Lower leg skin (tissue), 4 donors: ENCODE measurements around the gene FXYD5. TPM values are rescaled to one million over a fixed set of nuclear protein-coding genes. Genes with fewer than 3 reads are reported as not detected.
A peak's percentile ranks its signal among the peaks of the same experiment; 100 is the strongest.

Experiments used
- DNase-seq, 2 donors: peaks; one replicate each; pipeline ENCODE4 v3.0.0-alpha.2; 2019; ENCODE audit warnings: low spot score in 2 of 2
- H3K4me3 ChIP-seq: fragments of 200-600 bp; sonication (generic); 2 replicates; pipeline ENCODE4 v1.5.1; 2017; ENCODE audit warnings: mild to moderate bottlenecking, low read depth; ENCODE audit not compliant: poor library complexity, severe bottlenecking
- POLR2A ChIP-seq, 2 donors: fragments of 450-650 bp; IDR thresholded peaks; one replicate each; pipeline ENCODE4 v1.6.1; 2016 to 2017; ENCODE audit warnings: antibody characterized with exemption in 2 of 2, mild to moderate bottlenecking in 1 of 2, moderate library complexity in 1 of 2
- WGBS, 2 donors: methylation state at CpG; one replicate each; pipeline ENCODE4 v1.1.5; 2018; 5-methylcytosine and 5-hydroxymethylcytosine counted together
- intact Hi-C: fragments of 100-400 bp; cut with DNase I; formaldehyde crosslinking; loops from one replicate; pipeline ENCODE4 v1.15.0; 2023; ENCODE audit warnings: low total_unique reads
- total RNA-seq, 4 donors: library from RNA; depleted of rRNA; stranded (reverse); fragments of >200 nt; gene quantifications; one replicate each; pipeline ENCODE4 v1.1.0, GENCODE V29; 2016
- TF ChIP-seq, protein P1 (sequence below), 3 donors: fragments of 450-650 bp; IDR thresholded peaks; one replicate each; pipeline ENCODE4 v1.5.1; 2016; ENCODE audit warnings: antibody characterized with exemption in 3 of 3, mild to moderate bottlenecking in 3 of 3, moderate library complexity in 2 of 3

Gene FXYD5
- total RNA-seq, 4 donors from 2014 or later: 41.4 to 59.8 (median 57.7) TPM

DNA sequence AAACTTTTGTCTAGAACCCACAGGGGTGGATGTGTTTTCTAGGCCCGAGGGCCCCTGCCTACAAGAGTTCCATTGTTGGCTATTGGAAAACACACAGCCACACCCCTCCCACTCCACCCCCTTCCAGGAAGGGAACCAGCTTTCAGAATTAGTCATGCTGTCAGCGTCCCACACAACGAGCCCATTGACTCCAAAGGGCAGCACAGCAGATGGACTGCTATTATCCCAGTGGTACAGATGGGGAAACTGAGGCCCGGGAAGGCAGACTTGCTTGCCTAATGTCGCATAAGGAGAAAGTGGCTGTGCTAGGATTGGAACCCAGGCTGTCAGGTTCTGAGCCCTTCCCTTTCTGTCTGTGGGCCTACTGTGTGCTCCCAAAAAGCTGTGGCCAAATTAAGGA lies 47.0 kb upstream of the FXYD5 start:
- intact Hi-C loops: no loop called here
- no peak overlapping the region for H3K4me3 ChIP-seq
- DNase-seq: peak in 1 of 2 donors; percentile 70
- 11 to 23% methylated on average over 5 of the region's 5 CpGs for WGBS, 2 donors
- no peak for TF ChIP-seq POLR2A (IDR thresholded peaks at IDR 0.05)
- TF ChIP-seq, protein P1, sequence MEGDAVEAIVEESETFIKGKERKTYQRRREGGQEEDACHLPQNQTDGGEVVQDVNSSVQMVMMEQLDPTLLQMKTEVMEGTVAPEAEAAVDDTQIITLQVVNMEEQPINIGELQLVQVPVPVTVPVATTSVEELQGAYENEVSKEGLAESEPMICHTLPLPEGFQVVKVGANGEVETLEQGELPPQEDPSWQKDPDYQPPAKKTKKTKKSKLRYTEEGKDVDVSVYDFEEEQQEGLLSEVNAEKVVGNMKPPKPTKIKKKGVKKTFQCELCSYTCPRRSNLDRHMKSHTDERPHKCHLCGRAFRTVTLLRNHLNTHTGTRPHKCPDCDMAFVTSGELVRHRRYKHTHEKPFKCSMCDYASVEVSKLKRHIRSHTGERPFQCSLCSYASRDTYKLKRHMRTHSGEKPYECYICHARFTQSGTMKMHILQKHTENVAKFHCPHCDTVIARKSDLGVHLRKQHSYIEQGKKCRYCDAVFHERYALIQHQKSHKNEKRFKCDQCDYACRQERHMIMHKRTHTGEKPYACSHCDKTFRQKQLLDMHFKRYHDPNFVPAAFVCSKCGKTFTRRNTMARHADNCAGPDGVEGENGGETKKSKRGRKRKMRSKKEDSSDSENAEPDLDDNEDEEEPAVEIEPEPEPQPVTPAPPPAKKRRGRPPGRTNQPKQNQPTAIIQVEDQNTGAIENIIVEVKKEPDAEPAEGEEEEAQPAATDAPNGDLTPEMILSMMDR (IDR thresholded peaks at IDR 0.05): no peak

DNA sequence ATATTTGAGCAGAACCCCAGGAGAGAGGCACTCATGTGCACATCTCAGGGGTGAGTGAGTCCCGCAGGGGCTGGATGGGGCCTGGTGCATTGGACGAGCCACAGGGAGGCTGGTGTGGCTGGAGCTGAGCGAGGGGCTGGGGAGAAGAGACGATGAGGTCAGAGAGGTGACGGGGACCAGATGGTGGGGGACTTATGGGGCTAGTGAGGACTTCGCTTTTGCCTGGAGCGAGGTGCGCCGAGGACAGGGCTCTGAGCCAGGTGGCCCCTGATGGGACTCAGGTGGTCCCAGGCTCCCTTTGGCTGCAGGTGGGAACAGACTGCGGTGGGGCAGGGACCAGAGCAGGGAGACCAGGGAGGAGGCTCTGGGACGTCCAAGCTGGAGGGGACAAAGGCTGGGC lies 45.8 kb upstream of the FXYD5 start:
- TF ChIP-seq POLR2A (IDR thresholded peaks at IDR 0.05): no peak
- TF ChIP-seq, protein P1 (IDR thresholded peaks at IDR 0.05): no peak
- WGBS, 2 donors: 81 to 89% methylated on average over 11 of the region's 11 CpGs
- no peak for DNase-seq
- H3K4me3 ChIP-seq: no peak overlapping the region
- intact Hi-C loops: no loop called here

DNA sequence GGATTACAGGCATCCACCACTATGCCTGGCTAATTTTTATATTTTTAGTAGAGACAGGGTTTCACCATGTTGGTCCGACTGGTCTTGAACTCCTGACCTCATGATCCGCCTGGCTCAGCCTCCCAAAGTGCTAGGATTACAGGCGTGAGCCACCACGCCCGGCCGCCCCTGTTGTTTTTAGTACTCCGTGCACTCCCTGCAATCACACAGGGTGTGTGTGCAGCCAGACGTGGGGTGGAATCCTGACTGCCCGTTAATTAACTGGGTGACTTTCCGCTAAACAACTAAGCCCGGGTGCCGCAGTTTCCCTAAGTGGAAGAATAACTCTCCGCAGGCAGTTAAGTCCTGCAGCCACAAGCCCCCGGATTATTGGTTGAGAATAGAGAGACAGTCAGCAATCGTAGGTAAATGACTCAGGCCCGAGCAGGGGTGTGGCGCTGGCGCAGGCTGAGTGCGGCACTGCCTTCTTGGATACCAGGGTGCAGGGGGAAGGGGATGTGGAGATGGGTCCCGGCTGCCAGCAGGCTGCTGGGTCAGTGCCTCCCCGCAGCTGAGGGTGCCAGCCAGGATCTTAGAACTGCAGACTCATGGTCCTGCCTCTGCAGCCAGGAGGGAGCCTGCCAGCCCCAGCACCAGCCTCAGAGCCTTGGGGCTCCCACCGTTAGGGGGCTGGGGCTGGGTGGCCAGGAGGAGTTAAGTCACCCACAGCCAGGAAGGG lies 45.0 kb upstream of the FXYD5 start:
- no peak overlapping the region for H3K4me3 ChIP-seq
- intact Hi-C loops: no loop called here
- no peak for TF ChIP-seq POLR2A (IDR thresholded peaks at IDR 0.05)
- TF ChIP-seq, protein P1 (IDR thresholded peaks at IDR 0.05): no peak
- DNase-seq: no peak
- 51 to 52% methylated on average over 20 to 22 of the region's 22 CpGs for WGBS, 2 donors

DNA sequence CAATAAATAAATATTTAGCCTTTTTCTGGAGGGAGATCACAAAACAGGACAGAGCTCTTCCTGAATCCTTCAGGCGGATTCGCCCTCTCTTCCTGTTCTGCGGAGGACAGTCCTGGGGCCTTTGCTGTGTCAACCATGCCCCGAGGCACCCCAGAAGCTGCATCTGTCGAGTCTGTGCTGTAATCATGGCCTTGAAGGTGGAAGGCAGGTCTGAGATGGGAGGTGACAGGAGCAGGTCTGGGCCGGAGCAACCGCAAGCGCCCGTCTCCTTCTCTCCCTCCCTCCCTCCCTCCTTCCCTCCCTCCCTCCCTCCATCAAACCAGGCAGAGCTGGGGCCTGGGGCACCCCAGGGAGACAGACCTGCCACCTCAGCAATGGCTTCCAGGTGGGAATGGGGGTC lies 43.6 kb upstream of the FXYD5 start:
- no peak for TF ChIP-seq POLR2A (IDR thresholded peaks at IDR 0.05)
- TF ChIP-seq, protein P1 (IDR thresholded peaks at IDR 0.05): no peak
- H3K4me3 ChIP-seq: no peak overlapping the region
- intact Hi-C loops: no loop called here
- no peak for DNase-seq
- 34 to 50% methylated on average over 8 to 9 of the region's 9 CpGs for WGBS, 2 donors

DNA sequence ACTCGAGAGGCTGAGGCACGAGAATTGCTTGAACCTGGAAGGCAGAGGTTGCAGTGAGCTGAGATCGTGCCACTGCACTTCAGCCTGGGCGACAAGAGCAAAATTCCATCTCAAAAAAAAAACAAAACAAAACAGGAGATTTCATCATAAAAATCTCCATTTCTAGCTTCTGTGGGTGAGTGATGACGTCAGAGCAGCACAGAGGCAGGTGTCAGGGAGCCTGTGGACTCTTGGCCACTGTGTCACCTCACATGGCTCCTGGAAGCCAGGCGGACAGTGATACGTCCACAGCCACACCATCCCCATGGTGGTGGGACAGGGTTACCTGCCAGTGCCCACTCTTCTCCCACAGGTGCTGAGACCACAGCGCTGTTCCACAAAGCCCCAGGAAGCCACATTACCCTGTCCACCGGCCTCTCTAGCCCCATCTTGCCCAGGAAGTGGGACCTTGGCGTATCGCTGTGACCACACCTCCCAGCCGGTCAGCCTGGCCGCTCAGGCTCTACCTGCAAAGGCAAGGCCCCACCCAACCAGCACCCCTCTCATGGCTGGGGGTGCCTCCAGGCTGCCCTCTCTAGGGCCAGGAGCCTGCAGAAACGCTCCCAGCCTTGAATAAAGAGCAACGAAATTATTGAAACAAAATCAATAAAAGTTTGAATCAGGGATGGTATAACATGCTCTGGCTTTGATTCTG lies 41.4 kb upstream of the FXYD5 start:
- 77 to 78% methylated on average over 15 of the region's 15 CpGs for WGBS, 2 donors
- intact Hi-C loops: no loop called here
- H3K4me3 ChIP-seq: no peak overlapping the region
- TF ChIP-seq POLR2A (IDR thresholded peaks at IDR 0.05): no peak
- TF ChIP-seq, protein P1 (IDR thresholded peaks at IDR 0.05): no peak
- DNase-seq: no peak
